Head of caudate nucleus (tissue), 42 donors: ENCODE results near the gene C1QTNF6.

Experiments
- DNase-seq, 42 donors: peaks; one replicate each; pipeline versions ENCODE4 v3.0.0 to v3.0.0-alpha.2; 2020 to 2021; ENCODE audit warnings: mixed read lengths in 7 of 42
- intact Hi-C: fragments of 100-400 bp; cut with DNase I; formaldehyde crosslinking; loops from one replicate; pipeline ENCODE4 v1.15.0; 2022

C1QTNF6 gene

GRCh38 chr22:37157516-37158285 is 30.3 kb downstream of the C1QTNF6 start:
- intact Hi-C loops, result no loop called here
- DNase-seq, result no peak

GRCh38 chr22:37156686-37157435 is 31.2 kb downstream of the C1QTNF6 start:
- intact Hi-C loops, result no loop called here
- DNase-seq, result no peak

GRCh38 chr22:37155971-37156370 is 32.1 kb downstream of the C1QTNF6 start:
- intact Hi-C loops, result no loop called here
- no peak for DNase-seq

- DNase-seq, result no peak
- intact Hi-C loops, result no loop called here
Observed at GRCh38 chr22:37154925-37155712, 32.9 kb downstream of the C1QTNF6 start.

- intact Hi-C loops, result no loop called here
- DNase-seq, result no peak
Observed at GRCh38 chr22:37153901-37154300, 34.1 kb downstream of the C1QTNF6 start.

GRCh38 chr22:37151401-37151800 is 36.6 kb downstream of the C1QTNF6 start:
- DNase-seq, result no peak
- intact Hi-C loops, result no loop called here

GRCh38 chr22:37150701-37151100 is 37.3 kb downstream of the C1QTNF6 start:
- DNase-seq, result no peak
- intact Hi-C loops, result no loop called here

- DNase-seq, result no peak
- intact Hi-C loops, result no loop called here
Observed at GRCh38 chr22:37148742-37149665, 39.0 kb downstream of the C1QTNF6 start.

GRCh38 chr22:37148031-37148651 is 39.9 kb downstream of the C1QTNF6 start:
- DNase-seq, result no peak
- intact Hi-C loops, result no loop called here

- no peak for DNase-seq
- intact Hi-C loops, result no loop called here
Observed at GRCh38 chr22:37147186-37147990, 40.7 kb downstream of the C1QTNF6 start.

GRCh38 chr22:37146507-37147180 is 41.4 kb downstream of the C1QTNF6 start:
- no peak for DNase-seq
- intact Hi-C loops, result no loop called here

- DNase-seq, result no peak
- intact Hi-C loops, result no loop called here
Observed at GRCh38 chr22:37146051-37146385, 42.0 kb downstream of the C1QTNF6 start.

- intact Hi-C loops, result no loop called here
- DNase-seq, result no peak
Observed at GRCh38 chr22:37145180-37146050, 42.6 kb downstream of the C1QTNF6 start.

GRCh38 chr22:37144180-37144554 is 43.9 kb downstream of the C1QTNF6 start:
- no peak for DNase-seq
- intact Hi-C loops, result no loop called here

GRCh38 chr22:37141971-37142370 is 46.1 kb downstream of the C1QTNF6 start:
- DNase-seq, result no peak

GRCh38 chr22:37141476-37141875 is 46.6 kb downstream of the C1QTNF6 start:
- no peak for DNase-seq
- intact Hi-C loops, result no loop called here

More at GRCh38 chr22:37141971-37142370, 46.1 kb downstream of the C1QTNF6 start:
- intact Hi-C loops, result no loop called here
